PC-9 (cell line): ENCODE results near the gene SLC12A4. TPM values are rescaled to one million over a fixed set of nuclear protein-coding genes. Genes with fewer than 3 reads are reported as not detected.

ENCODE experiments used
- BruUV-seq: library from RNA; stranded (reverse); fragments of 400-500 nt; replicated peaks from 2 replicates; lab custom pipeline; 2021; lab: Mats Ljungman, UMichigan
- CTCF ChIA-PET: fragments of 300-600 bp; sonication (Branson Sonifier 250); formaldehyde crosslinking; loops from one replicate; lab custom pipeline; 2022; ENCODE audit warnings: antibody characterized with exemption; lab: Charles Lee
- POLR2A ChIA-PET: fragments of 300-600 bp; sonication (Branson Sonifier 250); formaldehyde crosslinking; loops from one replicate; lab custom pipeline; 2022; ENCODE audit warnings: antibody characterized with exemption; ENCODE audit not compliant: unreplicated experiment; lab: Charles Lee
- DNase-seq, 2 experiments: peaks; one replicate each; pipeline versions ENCODE4 v3.0.0 to v3.0.0-alpha.2; 2015 to 2022; ENCODE audit warnings: mixed read lengths in 1 of 2
- H2AFZ ChIP-seq: fragments of 200-600 bp; sonication (generic); 2 replicates; pipeline ENCODE4 v1.8.1; 2017; ENCODE audit warnings: antibody characterized with exemption
- H3F3A ChIP-seq: fragments of 200-600 bp; sonication (generic); 2 replicates; pipeline ENCODE4 v1.8.1; 2017; ENCODE audit warnings: antibody characterized with exemption, mild to moderate bottlenecking, low read depth; ENCODE audit not compliant: insufficient read depth
- H3K27ac ChIP-seq: fragments of 200-600 bp; sonication (generic); 2 replicates; pipeline ENCODE4 v1.6.1; 2016; ENCODE audit warnings: mixed run types
- H3K27me3 ChIP-seq: fragments of 200-600 bp; sonication (generic); 2 replicates; pipeline ENCODE4 v1.6.1; 2016; ENCODE audit warnings: low read depth, mixed run types; ENCODE audit not compliant: insufficient read depth
- H3K36me3 ChIP-seq: fragments of 200-600 bp; sonication (generic); 2 replicates; pipeline ENCODE4 v1.6.1; 2016; ENCODE audit warnings: low read depth, mixed run types
- H3K4me1 ChIP-seq: fragments of 200-600 bp; sonication (generic); replicated peaks from 2 replicates; pipeline ENCODE4 v1.6.1; 2016; ENCODE audit warnings: mixed run types; ENCODE audit not compliant: insufficient read depth
- H3K4me2 ChIP-seq: fragments of 200-600 bp; sonication (generic); 2 replicates; pipeline ENCODE4 v1.6.1; 2017; ENCODE audit warnings: mixed run types
- H3K4me3 ChIP-seq: fragments of 200-600 bp; sonication (generic); 2 replicates; pipeline ENCODE4 v1.6.1; 2016; ENCODE audit warnings: mixed run types
- H3K79me2 ChIP-seq: fragments of 200-600 bp; sonication (generic); 2 replicates; pipeline ENCODE4 v1.6.1; 2017; ENCODE audit warnings: low read depth, mixed run types
- H3K9me2 ChIP-seq: fragments of 200-600 bp; sonication (generic); 2 replicates; pipeline ENCODE4 v1.8.1; 2017; ENCODE audit warnings: mild to moderate bottlenecking; ENCODE audit not compliant: insufficient read depth
- H3K9me3 ChIP-seq: fragments of 200-600 bp; sonication (generic); 2 replicates; pipeline ENCODE4 v1.8.1; 2016; ENCODE audit warnings: low read depth; ENCODE audit not compliant: insufficient read depth
- H4K20me1 ChIP-seq: fragments of 200-600 bp; sonication (generic); 2 replicates; pipeline ENCODE4 v1.8.1; 2017; ENCODE audit not compliant: insufficient read depth
- CTCF ChIP-seq: fragments of 200-600 bp; sonication (generic); conservative IDR thresholded peaks from 2 replicates; pipeline ENCODE4 v1.6.1; 2017; ENCODE audit warnings: mixed run types, antibody characterized with exemption, mild to moderate bottlenecking, moderate library complexity
- EZH2 ChIP-seq: fragments of 200-600 bp; sonication (generic); IDR thresholded peaks from 2 replicates; pipeline ENCODE4 v1.8.0; 2017; ENCODE audit warnings: antibody characterized with exemption, low read depth
- intact Hi-C: fragments of 100-400 bp; cut with micrococcal nuclease; formaldehyde crosslinking; loops from one replicate; pipeline ENCODE4 v1.10.0; 2022; ENCODE audit not compliant: unreplicated experiment
- total RNA-seq: library from RNA; stranded (reverse); gene quantifications from 2 replicates; pipeline ENCODE4 v1.2.3, GENCODE V29; 2021

The SLC12A4 gene
- total RNA-seq, 1 experiment from 2014 or later: 27.0 TPM

GRCh38 chr16:67944690-67945391, 23.6 kb downstream of the SLC12A4 start:
- Histone ChIP-seq H3K27ac (no peak overlapping the region), H3K9me3 (no peaks in the 10 kb centered on the region), H3K4me2 (no peak overlapping the region), H3K4me1 (no peaks in the 10 kb centered on the region), H3K79me2 (no peaks in the 10 kb centered on the region), H2AFZ (no peak overlapping the region), H3K36me3 (no peaks in the 10 kb centered on the region), H4K20me1 (peaks cover 14% of the 10 kb centered on the region), H3K27me3 (no peaks in the 10 kb centered on the region), H3K4me3 (no peak overlapping the region), H3F3A (peaks cover 14% of the 10 kb centered on the region), H3K9me2 (no peaks in the 10 kb centered on the region)
- ChIA-PET POLR2A (no interaction called here), CTCF (no interaction called here)
- BruUV-seq: no TSS peak
- no peak for TF ChIP-seq EZH2
- TF ChIP-seq CTCF: no peak
- DNase-seq: no peak
- intact Hi-C loops: loop anchor here (10.0 kb wide), 1 partner anchor 100 kb away; no protein-coding TSS in a partner anchor

- Histone ChIP-seq H4K20me1 (peaks cover 14% of the 10 kb centered on the region), H3K4me2 (no peak within 1 kb of the TSS), H2AFZ (no peak within 1 kb of the TSS), H3K9me3 (no peaks in the 10 kb centered on the region), H3K27me3 (no peaks in the 10 kb centered on the region), H3K4me3 (no peak within 1 kb of the TSS), H3K4me1 (no peaks in the 10 kb centered on the region), H3K36me3 (no peaks in the 10 kb centered on the region), H3F3A (peaks cover 17% of the 10 kb centered on the region), H3K27ac (no peak within 1 kb of the TSS), H3K9me2 (no peaks in the 10 kb centered on the region), H3K79me2 (no peaks in the 10 kb centered on the region)
- CTCF ChIA-PET: no interaction called here
- POLR2A ChIA-PET: interaction anchor here (0.6 kb wide), 1 partner anchor 836 kb away, joined by 5 read pairs; no protein-coding TSS in a partner anchor
- BruUV-seq: no TSS peak
- TF ChIP-seq EZH2 (no peak), CTCF (no peak)
- intact Hi-C loops: loop anchor here (10.0 kb wide), 1 partner anchor 101 kb away; no protein-coding TSS in a partner anchor
- no peak for DNase-seq
These were observed 24.6 kb downstream of the SLC12A4 start, which contains the start of gene LCAT for GRCh38 chr16:67943619-67944504. Gene LCAT, minus strand, starts transcription at chr16:67944120. Its CDS starts 19 bp downstream, at chr16:67944101.

- Histone ChIP-seq H3K9me3 (no peaks in the 10 kb centered on the region), H2AFZ (no peak overlapping the region), H4K20me1 (peaks cover 14% of the 10 kb centered on the region), H3F3A (peaks cover 20% of the 10 kb centered on the region), H3K36me3 (no peaks in the 10 kb centered on the region), H3K27ac (no peak overlapping the region), H3K9me2 (no peaks in the 10 kb centered on the region), H3K4me2 (no peak overlapping the region), H3K4me1 (no peaks in the 10 kb centered on the region), H3K4me3 (no peak overlapping the region), H3K79me2 (no peaks in the 10 kb centered on the region), H3K27me3 (no peaks in the 10 kb centered on the region)
- DNase-seq: no peak
- BruUV-seq: no TSS peak
- CTCF ChIA-PET: no interaction called here
- intact Hi-C loops: loop anchor here (10.0 kb wide), 1 partner anchor 102 kb away; no protein-coding TSS in a partner anchor
- POLR2A ChIA-PET: no interaction called here
- TF ChIP-seq CTCF: no peak
- no peak for TF ChIP-seq EZH2
These were observed 25.2 kb downstream of the SLC12A4 start for GRCh38 chr16:67943256-67943618.
